ENCODE data around the gene CFAP251.
"Not testable (repeated sequence)": the region's sequence is repeated elsewhere in the genome, so short reads cannot be mapped to it uniquely, and the experiment has no call there.

The CFAP251 gene

GRCh38 chr12:121925358-121925695, 6.9 kb downstream of the CFAP251 start:
- no peak for DNase-seq (ENCODE audit: low read depth in 1 of 2, low spot score in 1 of 2)
- TF ChIP-seq JUND (IDR thresholded peaks at IDR 0.05; ENCODE audit: low read depth), result no peak
- in situ Hi-C loops (cut with HindIII; ENCODE audit: low pct_unique_long_range_greater_than_20kb, low sequenced_read_pairs), result no loop called here

- DNase-seq (ENCODE audit: low read depth in 1 of 2, low spot score in 1 of 2), result no peak
- TF ChIP-seq JUND (IDR thresholded peaks at IDR 0.05; ENCODE audit: low read depth), result no peak
- in situ Hi-C loops (cut with HindIII; ENCODE audit: low pct_unique_long_range_greater_than_20kb, low sequenced_read_pairs), result no loop called here
Observed at GRCh38 chr12:121926874-121927706, 8.7 kb downstream of the CFAP251 start.

GRCh38 chr12:121927813-121928212, 9.4 kb downstream of the CFAP251 start:
- DNase-seq (ENCODE audit: low read depth in 1 of 2, low spot score in 1 of 2), result no peak
- in situ Hi-C loops (cut with HindIII; ENCODE audit: low pct_unique_long_range_greater_than_20kb, low sequenced_read_pairs), result no loop called here
- no peak for TF ChIP-seq JUND (IDR thresholded peaks at IDR 0.05; ENCODE audit: low read depth)

GRCh38 chr12:121929545-121929944, 11.2 kb downstream of the CFAP251 start:
- in situ Hi-C loops (cut with HindIII; ENCODE audit: low pct_unique_long_range_greater_than_20kb, low sequenced_read_pairs); DNase-seq (ENCODE audit: low read depth in 1 of 2, low spot score in 1 of 2): not testable (repeated sequence)

- no peak for DNase-seq (ENCODE audit: low read depth in 1 of 2, low spot score in 1 of 2)
- no peak for TF ChIP-seq JUND (IDR thresholded peaks at IDR 0.05; ENCODE audit: low read depth)
- in situ Hi-C loops (cut with HindIII; ENCODE audit: low pct_unique_long_range_greater_than_20kb, low sequenced_read_pairs), result no loop called here
Observed at GRCh38 chr12:121930862-121931261, 12.5 kb downstream of the CFAP251 start.

GRCh38 chr12:121932176-121932536, 13.8 kb downstream of the CFAP251 start:
- in situ Hi-C loops (cut with HindIII; ENCODE audit: low pct_unique_long_range_greater_than_20kb, low sequenced_read_pairs), result no loop called here
- no peak for DNase-seq (ENCODE audit: low read depth in 1 of 2, low spot score in 1 of 2)
- TF ChIP-seq JUND (IDR thresholded peaks at IDR 0.05; ENCODE audit: low read depth), result no peak

- in situ Hi-C loops (cut with HindIII; ENCODE audit: low pct_unique_long_range_greater_than_20kb, low sequenced_read_pairs), result no loop called here
- TF ChIP-seq JUND (IDR thresholded peaks at IDR 0.05; ENCODE audit: low read depth), result no peak
- no peak for DNase-seq (ENCODE audit: low read depth in 1 of 2, low spot score in 1 of 2)
Observed at GRCh38 chr12:121932914-121933521, 14.6 kb downstream of the CFAP251 start.

GRCh38 chr12:121933522-121934308, 15.3 kb downstream of the CFAP251 start:
- in situ Hi-C loops (cut with HindIII; ENCODE audit: low pct_unique_long_range_greater_than_20kb, low sequenced_read_pairs), result no loop called here
- TF ChIP-seq JUND (IDR thresholded peaks at IDR 0.05; ENCODE audit: low read depth), result no peak
- DNase-seq (ENCODE audit: low read depth in 1 of 2, low spot score in 1 of 2), result no peak

- in situ Hi-C loops (cut with HindIII; ENCODE audit: low pct_unique_long_range_greater_than_20kb, low sequenced_read_pairs), result no loop called here
- DNase-seq (ENCODE audit: low read depth in 1 of 2, low spot score in 1 of 2), result no peak
- TF ChIP-seq JUND (IDR thresholded peaks at IDR 0.05; ENCODE audit: low read depth), result no peak
Observed at GRCh38 chr12:121934309-121934664, 15.9 kb downstream of the CFAP251 start.

GRCh38 chr12:121937654-121938053, 19.3 kb downstream of the CFAP251 start:
- TF ChIP-seq JUND (IDR thresholded peaks at IDR 0.05; ENCODE audit: low read depth), result no peak
- in situ Hi-C loops (cut with HindIII; ENCODE audit: low pct_unique_long_range_greater_than_20kb, low sequenced_read_pairs), result no loop called here
- DNase-seq (ENCODE audit: low read depth in 1 of 2, low spot score in 1 of 2), result no peak

GRCh38 chr12:121939186-121939585, 20.8 kb downstream of the CFAP251 start:
- TF ChIP-seq JUND (IDR thresholded peaks at IDR 0.05; ENCODE audit: low read depth), result no peak
- in situ Hi-C loops (cut with HindIII; ENCODE audit: low pct_unique_long_range_greater_than_20kb, low sequenced_read_pairs), result no loop called here
- no peak for DNase-seq (ENCODE audit: low read depth in 1 of 2, low spot score in 1 of 2)

GRCh38 chr12:121939992-121940766, 21.8 kb downstream of the CFAP251 start:
- no peak for TF ChIP-seq JUND (IDR thresholded peaks at IDR 0.05; ENCODE audit: low read depth)
- in situ Hi-C loops (cut with HindIII; ENCODE audit: low pct_unique_long_range_greater_than_20kb, low sequenced_read_pairs), result no loop called here
- no peak for DNase-seq (ENCODE audit: low read depth in 1 of 2, low spot score in 1 of 2)
